ENCODE measurements around the gene AGBL4.

The AGBL4 gene

GRCh38 chr1:49050041-49050440 is 973.7 kb downstream of the AGBL4 start:
- TF ChIP-seq CTCF (IDR thresholded peaks at IDR 0.05) (no peak), ZFX (IDR thresholded peaks at IDR 0.05; ENCODE audit: borderline replicate concordance) (no peak)
- H3K27ac ChIP-seq: no peak overlapping the region

GRCh38 chr1:49048188-49048587 is 975.6 kb downstream of the AGBL4 start:
- no peak for TF ChIP-seq ZFX (IDR thresholded peaks at IDR 0.05; ENCODE audit: borderline replicate concordance)
- H3K27ac ChIP-seq: no peak overlapping the region

DNA sequence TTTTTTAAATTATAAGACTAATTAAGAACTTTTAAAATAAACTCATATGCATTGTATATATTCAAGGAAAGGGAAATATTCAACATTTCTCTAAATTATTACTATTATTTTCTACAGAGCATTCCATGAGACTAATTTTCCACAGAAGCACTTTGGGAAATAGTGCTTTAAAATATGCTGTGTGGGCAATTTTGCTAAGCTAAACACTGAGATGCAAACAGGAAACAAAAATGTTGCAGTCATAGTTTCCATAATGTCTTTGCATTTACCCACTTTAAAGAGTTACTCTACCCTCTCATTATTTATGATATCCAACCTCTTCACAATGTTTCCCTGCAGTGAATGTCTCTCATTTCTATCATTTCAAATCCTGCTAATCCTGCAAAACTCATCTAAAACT is 977.4 kb downstream of the AGBL4 start:
- TF ChIP-seq ZFX (IDR thresholded peaks at IDR 0.05; ENCODE audit: borderline replicate concordance): no peak
- TF ChIP-seq CTCF (IDR thresholded peaks at IDR 0.05): no peak
- no peak overlapping the region for H3K27ac ChIP-seq

DNA sequence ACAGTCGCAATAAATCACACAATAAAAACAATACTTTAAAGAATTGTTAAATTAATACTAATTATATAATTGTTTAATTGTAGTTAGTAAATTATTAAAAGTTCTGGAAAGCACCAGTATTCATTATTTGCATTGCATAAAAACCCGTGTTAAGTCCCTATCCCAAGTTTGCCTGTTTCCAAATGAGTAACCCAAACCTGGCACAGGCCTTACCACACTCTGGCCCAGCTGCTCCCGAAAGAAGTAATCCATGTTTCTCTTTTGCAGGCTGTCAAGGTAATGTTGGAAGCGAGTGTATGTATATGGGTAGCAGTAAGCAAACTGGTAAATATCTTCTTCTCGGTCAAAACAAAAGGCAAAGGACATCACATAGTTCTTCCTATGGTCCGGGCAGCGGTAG is 978.4 kb downstream of the AGBL4 start:
- no peak overlapping the region for H3K27ac ChIP-seq
- TF ChIP-seq ZFX (IDR thresholded peaks at IDR 0.05; ENCODE audit: borderline replicate concordance): no peak
- TF ChIP-seq CTCF (IDR thresholded peaks at IDR 0.05): no peak

GRCh38 chr1:49036700-49037099 is 987.1 kb downstream of the AGBL4 start:
- no peak overlapping the region for H3K27ac ChIP-seq
- TF ChIP-seq CTCF (IDR thresholded peaks at IDR 0.05) (0 out of 2 replicates have a peak, but pooled peaks have one; percentile 14), ZFX (IDR thresholded peaks at IDR 0.05; ENCODE audit: borderline replicate concordance) (no peak)

- H3K27ac ChIP-seq: no peak overlapping the region
- no peak for TF ChIP-seq CTCF (IDR thresholded peaks at IDR 0.05)
- no peak for TF ChIP-seq ZFX (IDR thresholded peaks at IDR 0.05; ENCODE audit: borderline replicate concordance)
Observed at GRCh38 chr1:49028396-49028795, 995.4 kb downstream of the AGBL4 start.

DNA sequence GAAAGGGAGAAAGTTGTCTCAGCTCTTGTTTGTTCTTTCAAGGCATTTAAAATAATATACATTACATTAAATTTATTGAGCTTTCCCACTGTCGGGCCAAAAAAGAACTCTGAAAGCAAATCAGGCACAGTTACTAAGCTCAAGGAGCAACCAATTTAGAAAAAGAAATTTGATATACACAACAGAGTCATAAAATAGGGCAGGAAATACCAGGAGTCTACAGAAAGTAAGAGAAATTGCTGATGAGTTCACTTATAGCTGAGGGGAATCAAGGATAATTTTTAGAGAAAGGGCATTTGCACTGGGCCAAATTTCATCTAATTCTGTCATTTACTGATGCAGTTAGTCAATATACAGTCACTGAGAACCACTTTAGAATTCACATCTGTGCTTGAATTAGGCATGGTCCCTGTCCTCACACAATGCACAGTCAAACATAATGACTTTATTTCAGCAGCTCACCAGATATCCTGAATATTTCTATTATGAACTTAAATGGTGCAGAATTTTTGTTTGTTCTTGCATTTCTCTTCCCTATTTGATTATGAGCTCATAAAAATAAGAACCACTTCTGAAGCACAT is 997.4 kb downstream of the AGBL4 start:
- TF ChIP-seq ZFX (IDR thresholded peaks at IDR 0.05; ENCODE audit: borderline replicate concordance) (no peak), CTCF (IDR thresholded peaks at IDR 0.05) (no peak)
- no peak overlapping the region for H3K27ac ChIP-seq

All from 22Rv1 (cell line).